SIG-M5 treated with dmso at 0.1 percent for 504 hours (cell line): ENCODE data around the gene C8G.

Experiments
- DNase-seq: peaks from one replicate; lab custom pipeline; 2025; ENCODE audit not compliant: unreplicated experiment; lab: John Stamatoyannopoulos, UW

C8G gene

GRCh38 chr9:136940526-136941230, 4.4 kb upstream of the C8G start:
- no peak for DNase-seq

GRCh38 chr9:136941231-136942111, 3.6 kb upstream of the C8G start:
- DNase-seq = no peak

GRCh38 chr9:136942112-136942880, 2.7 kb upstream of the C8G start:
- no peak for DNase-seq

- no peak for DNase-seq
These were observed 2.2 kb upstream of the C8G start for GRCh38 chr9:136942881-136943230.

GRCh38 chr9:136943291-136944211, 1.5 kb upstream of the C8G start:
- DNase-seq = no peak

GRCh38 chr9:136944212-136944518, 878 bp upstream of the C8G start:
- no peak for DNase-seq

- no peak for DNase-seq
These were observed 537 bp downstream of the C8G start for GRCh38 chr9:136945333-136946227.

GRCh38 chr9:136946228-136947027, 1.4 kb downstream of the C8G start:
- DNase-seq = no peak

GRCh38 chr9:136947028-136947891, 2.2 kb downstream of the C8G start:
- no peak for DNase-seq

GRCh38 chr9:136947955-136948510, 3.0 kb downstream of the C8G start:
- DNase-seq = no peak

GRCh38 chr9:136949239-136949816, 4.3 kb downstream of the C8G start:
- no peak for DNase-seq

GRCh38 chr9:136949817-136950655, 5.0 kb downstream of the C8G start:
- DNase-seq = peak; percentile 81

GRCh38 chr9:136950656-136951276, 5.7 kb downstream of the C8G start:
- no peak for DNase-seq

- no peak for DNase-seq
These were observed 6.7 kb downstream of the C8G start, which contains the start of gene LCN12 for GRCh38 chr9:136951541-136952320. TSS of gene LCN12 (plus strand) at chr9:136952273. CDS start at chr9:136952328, 55 bp downstream.

- DNase-seq = no peak
These were observed 7.3 kb downstream of the C8G start for GRCh38 chr9:136952321-136952850.
